ENCODE measurements around the gene CLP1. TPM values are rescaled to one million over a fixed set of nuclear protein-coding genes. Genes with fewer than 3 reads are reported as not detected.

CLP1 gene
- total and polyA plus RNA-seq, 10 of the 15 experiments (the other 5 are each of a cell fraction or from before 2014, with no cell fraction given), result 19.9 to 45.7 (median 27.8) TPM

GRCh38 chr11:57640068-57640800 is 17.3 kb upstream of the CLP1 start (continued):
- no peak for TF ChIP-seq CEBPZ (IDR thresholded peaks at IDR 0.05; ENCODE audit: low read depth, low read length)
- TF ChIP-seq ZBTB40 (IDR thresholded peaks at IDR 0.05; ENCODE audit: borderline replicate concordance), result no peak
- TF ChIP-seq CHD4 (IDR thresholded peaks at IDR 0.05), result no peak
